ENCODE measurements around the gene FAHD2A.

FAHD2A gene

GRCh38 chr2:95384854-95385569, 17.5 kb upstream of the FAHD2A start:
- TF ChIP-seq NFIC (IDR thresholded peaks at IDR 0.05), result no peak
- TF ChIP-seq EP300 (IDR thresholded peaks at IDR 0.05; ENCODE audit: borderline replicate concordance), result no peak
- no peak for TF ChIP-seq USF1 (IDR thresholded peaks at IDR 0.05)
- no peak for TF ChIP-seq ZBTB7A (IDR thresholded peaks at IDR 0.05; ENCODE audit: low read depth)
- no peak for TF ChIP-seq CEBPB (IDR thresholded peaks at IDR 0.05)
- no peak for TF ChIP-seq FOXM1 (IDR thresholded peaks at IDR 0.05; ENCODE audit: borderline replicate concordance, low read depth)
- TF ChIP-seq TAF1 (IDR thresholded peaks at IDR 0.05; ENCODE audit: low read depth), result no peak
- TF ChIP-seq REST (IDR thresholded peaks at IDR 0.05; ENCODE audit: low read depth), result no peak
- TF ChIP-seq TCF12 (IDR thresholded peaks at IDR 0.05; ENCODE audit: low read depth), result no peak
- TF ChIP-seq CREB1 (IDR thresholded peaks at IDR 0.05; ENCODE audit: low read depth), result no peak
- TF ChIP-seq TEAD4 (IDR thresholded peaks at IDR 0.05), result no peak
- no peak for TF ChIP-seq YY1 (IDR thresholded peaks at IDR 0.05; ENCODE audit: low read depth)
- no peak for TF ChIP-seq MAX (IDR thresholded peaks at IDR 0.05)
- TF ChIP-seq EGR1 (IDR thresholded peaks at IDR 0.05), result no peak
- TF ChIP-seq RAD21 (IDR thresholded peaks at IDR 0.05; ENCODE audit: low read depth), result no peak

- no peak for TF ChIP-seq CREB1 (IDR thresholded peaks at IDR 0.05; ENCODE audit: low read depth)
- no peak for TF ChIP-seq EGR1 (IDR thresholded peaks at IDR 0.05)
- no peak for TF ChIP-seq USF1 (IDR thresholded peaks at IDR 0.05)
- TF ChIP-seq EP300 (IDR thresholded peaks at IDR 0.05; ENCODE audit: borderline replicate concordance), result no peak
- no peak for TF ChIP-seq RAD21 (IDR thresholded peaks at IDR 0.05; ENCODE audit: low read depth)
- no peak for TF ChIP-seq REST (IDR thresholded peaks at IDR 0.05; ENCODE audit: low read depth)
- no peak for TF ChIP-seq CEBPB (IDR thresholded peaks at IDR 0.05)
These were observed 16.9 kb upstream of the FAHD2A start for GRCh38 chr2:95385570-95385984.

GRCh38 chr2:95386031-95386430, 16.5 kb upstream of the FAHD2A start:
- TF ChIP-seq NFIC (IDR thresholded peaks at IDR 0.05) (no peak), REST (IDR thresholded peaks at IDR 0.05; ENCODE audit: low read depth) (no peak), TEAD4 (IDR thresholded peaks at IDR 0.05) (no peak), CEBPB (IDR thresholded peaks at IDR 0.05) (no peak), RAD21 (IDR thresholded peaks at IDR 0.05; ENCODE audit: low read depth) (no peak), EP300 (IDR thresholded peaks at IDR 0.05; ENCODE audit: borderline replicate concordance) (no peak), MAX (IDR thresholded peaks at IDR 0.05) (no peak), CREB1 (IDR thresholded peaks at IDR 0.05; ENCODE audit: low read depth) (no peak), USF1 (IDR thresholded peaks at IDR 0.05) (no peak), TCF12 (IDR thresholded peaks at IDR 0.05; ENCODE audit: low read depth) (no peak), ZBTB7A (IDR thresholded peaks at IDR 0.05; ENCODE audit: low read depth) (no peak), TAF1 (IDR thresholded peaks at IDR 0.05; ENCODE audit: low read depth) (no peak), YY1 (IDR thresholded peaks at IDR 0.05; ENCODE audit: low read depth) (no peak), FOXM1 (IDR thresholded peaks at IDR 0.05; ENCODE audit: borderline replicate concordance, low read depth) (no peak)

GRCh38 chr2:95387358-95387757, 15.2 kb upstream of the FAHD2A start:
- TF ChIP-seq RAD21 (IDR thresholded peaks at IDR 0.05; ENCODE audit: low read depth) (no peak), REST (IDR thresholded peaks at IDR 0.05; ENCODE audit: low read depth) (no peak), TEAD4 (IDR thresholded peaks at IDR 0.05) (no peak), TAF1 (IDR thresholded peaks at IDR 0.05; ENCODE audit: low read depth) (no peak)

Measured in Ishikawa (cell line).